Epithelial cell of prostate (primary cell): ENCODE data around the gene NDUFS7.

Source experiments
- DNase-seq: peaks from one replicate; pipeline ENCODE4 v3.0.0-alpha.2; 2011; ENCODE audit warnings: low read depth, low spot score
- H3K27ac ChIP-seq: fragments of 450-650 bp; 2 replicates; pipeline ENCODE4 v1.5.1; 2017; ENCODE audit warnings: mild to moderate bottlenecking

NDUFS7 gene

DNA sequence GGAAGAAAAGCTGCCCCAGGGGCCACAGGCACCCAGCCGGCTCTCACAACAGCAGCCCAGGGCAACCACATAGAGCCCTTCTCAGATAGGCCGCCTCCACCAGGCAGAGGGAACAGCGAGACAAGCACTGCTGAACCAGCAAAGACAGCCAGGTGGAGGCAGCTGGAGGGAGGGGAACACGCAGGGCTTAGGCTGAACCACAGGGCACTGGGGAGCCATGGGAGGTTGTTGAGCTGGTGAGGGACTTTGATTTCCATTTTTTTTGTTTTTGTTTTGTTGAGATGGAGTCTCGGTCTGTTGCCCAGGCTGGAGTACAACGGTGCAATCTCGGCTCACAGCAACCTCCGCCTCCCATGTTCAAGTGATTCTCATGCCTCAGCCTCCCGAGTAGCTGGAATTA, 14.1 kb downstream of the NDUFS7 start:
- no peak for DNase-seq
- H3K27ac ChIP-seq, result no peak overlapping the region

DNA sequence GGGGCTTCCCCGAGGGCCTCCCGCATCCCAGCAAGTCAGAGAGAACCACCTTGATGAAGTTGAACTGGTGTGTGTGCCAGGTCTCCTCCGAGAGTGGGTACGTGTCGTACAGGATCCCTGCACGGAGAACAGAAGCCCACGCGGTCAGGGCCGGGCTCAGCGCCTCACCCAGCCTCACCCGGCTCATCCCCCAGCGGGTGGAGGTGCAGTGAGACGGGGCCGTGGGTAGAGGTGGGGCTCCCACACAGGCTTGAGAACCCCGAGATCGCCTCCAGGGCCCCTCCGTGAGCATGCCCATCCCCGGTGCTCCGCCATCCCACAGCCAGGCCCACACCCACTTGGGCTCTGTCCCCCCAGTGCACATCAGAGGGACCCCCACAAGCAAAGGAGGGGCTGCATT, 15.4 kb downstream of the NDUFS7 start:
- no peak for DNase-seq
- H3K27ac ChIP-seq, result no peak overlapping the region

- no peak for DNase-seq
- H3K27ac ChIP-seq, result no peak overlapping the region
These were observed 16.0 kb downstream of the NDUFS7 start for GRCh38 chr19:1399745-1400144.

GRCh38 chr19:1400281-1401137, 16.8 kb downstream of the NDUFS7 start:
- H3K27ac ChIP-seq, result no peak overlapping the region
- no peak for DNase-seq

GRCh38 chr19:1401138-1401888, 17.6 kb downstream of the NDUFS7 start, which contains the start of gene GAMT:
TSS of gene GAMT (minus strand) at chr19:1401542. CDS start at chr19:1401476, 66 bp downstream.
- no peak for DNase-seq

GRCh38 chr19:1401889-1402217, 18.1 kb downstream of the NDUFS7 start:
- DNase-seq, result no peak
- H3K27ac ChIP-seq, result no peak overlapping the region

More at GRCh38 chr19:1401138-1401888, 17.6 kb downstream of the NDUFS7 start, which contains the start of gene GAMT:
- H3K27ac ChIP-seq, result no peak within 1 kb of the TSS

DNA sequence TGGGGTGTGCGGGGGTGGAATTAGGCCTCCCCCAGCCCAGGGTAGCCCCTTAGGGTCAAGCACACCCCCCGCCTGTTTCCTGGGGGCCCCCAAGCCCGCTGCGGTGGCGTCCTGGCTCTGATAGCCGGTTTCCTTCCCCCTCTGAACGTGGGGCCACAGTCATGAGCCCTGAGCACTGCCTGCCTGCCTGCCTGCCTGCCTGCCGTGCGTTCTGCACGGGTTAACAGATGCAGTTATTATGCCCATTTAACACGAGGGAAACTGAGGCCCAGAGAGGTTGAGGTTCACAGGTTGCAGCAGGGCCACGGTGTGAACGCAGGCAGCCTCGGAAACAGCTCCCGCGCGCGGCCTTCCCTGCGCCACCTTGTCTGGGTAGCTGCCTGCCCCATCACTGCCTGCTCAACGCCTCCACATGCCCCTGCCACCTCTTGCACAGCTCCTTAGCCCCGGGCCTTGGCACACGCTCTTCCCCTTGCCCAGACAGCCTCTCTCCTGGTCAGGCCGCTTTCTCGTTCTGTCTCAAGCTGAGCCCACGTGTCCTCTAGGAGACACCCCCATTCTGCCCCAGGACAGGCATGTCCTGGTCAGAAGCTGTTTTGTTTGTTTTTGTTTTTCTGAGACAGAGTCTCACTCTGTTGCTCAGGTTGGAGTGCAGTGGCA, 18.8 kb downstream of the NDUFS7 start:
- DNase-seq, result no peak
- H3K27ac ChIP-seq, result peak overlapping the region; percentile 49

- peak; percentile 92 for DNase-seq
- peak overlapping the region; percentile 81 for H3K27ac ChIP-seq
These were observed 23.2 kb downstream of the NDUFS7 start for GRCh38 chr19:1406774-1407527.

DNA sequence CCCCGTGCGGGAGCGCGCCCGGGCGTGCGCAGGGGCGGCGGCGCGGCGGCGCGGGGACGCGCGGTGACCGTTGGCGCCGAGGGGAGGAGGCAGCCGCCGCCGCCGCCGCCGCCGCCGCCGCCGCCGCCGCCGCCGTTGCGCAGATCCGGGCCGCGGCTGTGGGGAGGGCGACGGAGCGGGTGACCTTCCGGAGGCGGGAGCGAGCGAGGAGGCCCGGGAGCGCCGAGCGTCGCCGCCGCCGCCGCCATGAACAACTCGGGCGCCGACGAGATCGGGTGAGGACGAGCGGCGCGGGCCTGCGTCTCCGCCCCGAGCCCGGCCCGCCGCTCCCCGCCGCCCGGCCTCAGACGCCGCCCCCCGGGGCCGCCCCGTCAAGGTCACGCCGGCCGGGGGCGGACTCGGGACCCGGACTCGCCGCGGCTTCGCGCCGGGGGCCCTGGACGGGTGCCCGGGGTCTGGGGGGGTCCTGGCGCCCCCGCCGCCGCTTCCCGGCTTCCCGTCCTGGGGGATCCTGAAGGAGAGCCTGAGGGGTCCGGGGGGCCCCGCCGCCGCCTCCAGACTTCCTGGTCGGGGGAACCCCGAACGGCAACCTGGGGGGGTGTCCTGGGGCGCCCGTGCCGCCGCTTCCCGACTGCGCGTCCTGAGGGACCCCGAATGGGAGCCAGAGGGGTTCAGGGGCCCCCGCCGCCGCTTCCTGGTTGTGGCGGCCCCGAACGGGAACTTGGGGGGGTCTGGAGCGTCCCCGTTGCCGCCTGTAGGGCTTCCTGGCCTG, 24.0 kb downstream of the NDUFS7 start, which contains the start of gene DAZAP1:
Gene DAZAP1 (plus strand): TSS at position 59 of the 772 bp plus-strand sequence. CDS start 188 bp downstream, at position 247.
- no peak for DNase-seq
- H3K27ac ChIP-seq, result peak within 1 kb of the TSS; percentile 81

- DNase-seq, result no peak
- H3K27ac ChIP-seq, result peak overlapping the region; percentile 81
These were observed 24.8 kb downstream of the NDUFS7 start for GRCh38 chr19:1408300-1409203.

DNA sequence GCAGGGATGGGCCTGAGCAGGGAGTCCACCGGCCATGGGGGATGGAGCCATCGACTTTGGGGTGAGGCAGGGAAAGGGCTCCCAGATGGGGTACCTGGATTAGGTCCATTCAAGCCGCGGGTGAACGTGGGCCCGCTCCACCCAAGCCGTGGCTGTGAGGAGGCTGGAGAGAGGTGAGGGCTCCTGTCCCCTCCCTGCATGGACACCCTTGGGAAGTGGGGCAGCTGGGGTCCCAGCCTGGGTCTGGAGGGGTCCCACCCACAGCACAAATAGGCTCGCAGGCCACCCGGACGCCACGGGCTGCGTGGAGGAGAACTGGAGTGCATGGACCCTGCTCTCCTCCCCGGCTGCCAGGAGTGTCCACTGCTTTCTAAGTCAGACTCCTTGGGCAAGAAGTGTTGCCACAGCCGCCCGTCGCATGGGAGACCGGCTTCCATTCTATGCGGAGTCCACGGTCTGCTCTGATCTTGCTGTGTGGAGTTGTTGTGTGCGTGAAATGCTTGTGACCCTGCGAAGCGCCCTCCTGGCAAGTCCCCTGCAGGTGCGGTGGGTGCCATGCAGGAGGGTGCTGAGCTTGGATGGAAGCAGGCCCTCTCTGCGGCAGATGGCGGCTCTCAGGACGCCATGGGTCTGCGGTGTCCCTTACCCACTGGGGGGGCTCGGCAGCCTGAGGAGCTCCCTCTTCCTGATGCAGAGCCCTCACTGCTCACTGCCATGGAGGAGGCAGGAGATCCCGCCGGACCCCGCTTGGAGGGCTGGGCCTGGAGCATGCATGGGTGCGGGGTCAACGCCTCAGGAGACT, 25.7 kb downstream of the NDUFS7 start:
- no peak for DNase-seq

GRCh38 chr19:1410136-1410786, 26.6 kb downstream of the NDUFS7 start:
- H3K27ac ChIP-seq, result peak overlapping the region; percentile 15
- no peak for DNase-seq

More for the DNA sequence above, 25.7 kb downstream of the NDUFS7 start:
- H3K27ac ChIP-seq, result peak overlapping the region; percentile 81

GRCh38 chr19:1410789-1411188, 27.1 kb downstream of the NDUFS7 start:
- peak overlapping the region; percentile 15 for H3K27ac ChIP-seq
- DNase-seq, result no peak

DNA sequence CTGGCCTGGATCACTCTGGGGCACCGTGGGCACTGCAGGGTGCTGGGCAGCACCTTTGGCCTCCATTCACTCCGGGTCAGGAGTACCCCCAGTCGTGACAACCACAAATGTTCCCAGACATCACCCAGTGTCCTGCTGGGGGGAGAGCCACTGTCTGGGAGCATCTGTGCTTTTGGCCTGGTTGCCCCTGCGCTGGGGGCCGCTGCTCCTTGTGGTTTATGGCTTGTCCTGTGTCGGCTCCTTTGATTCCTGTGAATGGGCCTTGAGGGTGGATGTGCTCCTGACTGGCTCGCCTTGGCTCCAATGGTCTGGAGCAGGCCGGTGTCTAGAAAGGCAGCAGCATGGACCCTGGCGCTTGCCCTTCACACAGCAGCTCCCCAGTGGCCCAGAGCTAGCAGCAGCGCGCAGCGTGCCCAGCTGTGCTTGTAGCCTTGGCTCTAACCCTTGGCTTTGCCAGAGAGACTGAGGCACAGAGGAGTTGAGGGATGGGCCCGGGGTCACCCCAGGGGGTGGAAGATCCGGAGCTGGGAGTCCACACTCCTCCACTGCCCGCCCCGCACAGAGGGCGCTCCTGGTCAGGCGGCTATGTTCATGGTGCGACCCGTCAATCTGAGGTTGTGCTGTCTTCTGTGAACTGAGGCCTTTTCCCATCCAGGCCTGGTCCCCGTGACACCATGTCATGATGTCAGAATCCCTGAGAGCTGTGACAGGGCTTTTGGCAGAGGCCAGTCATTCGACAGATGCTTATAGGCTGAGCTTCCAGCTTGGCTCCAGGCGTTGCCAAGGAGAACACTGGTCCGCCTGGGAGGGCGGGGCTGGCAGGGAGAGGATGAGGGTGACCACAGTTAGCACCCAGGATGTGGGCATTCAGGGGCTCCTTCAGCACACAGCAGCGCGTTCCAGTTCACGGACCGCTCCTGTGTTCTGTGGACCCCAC, 27.8 kb downstream of the NDUFS7 start:
- H3K27ac ChIP-seq, result no peak overlapping the region

DNA sequence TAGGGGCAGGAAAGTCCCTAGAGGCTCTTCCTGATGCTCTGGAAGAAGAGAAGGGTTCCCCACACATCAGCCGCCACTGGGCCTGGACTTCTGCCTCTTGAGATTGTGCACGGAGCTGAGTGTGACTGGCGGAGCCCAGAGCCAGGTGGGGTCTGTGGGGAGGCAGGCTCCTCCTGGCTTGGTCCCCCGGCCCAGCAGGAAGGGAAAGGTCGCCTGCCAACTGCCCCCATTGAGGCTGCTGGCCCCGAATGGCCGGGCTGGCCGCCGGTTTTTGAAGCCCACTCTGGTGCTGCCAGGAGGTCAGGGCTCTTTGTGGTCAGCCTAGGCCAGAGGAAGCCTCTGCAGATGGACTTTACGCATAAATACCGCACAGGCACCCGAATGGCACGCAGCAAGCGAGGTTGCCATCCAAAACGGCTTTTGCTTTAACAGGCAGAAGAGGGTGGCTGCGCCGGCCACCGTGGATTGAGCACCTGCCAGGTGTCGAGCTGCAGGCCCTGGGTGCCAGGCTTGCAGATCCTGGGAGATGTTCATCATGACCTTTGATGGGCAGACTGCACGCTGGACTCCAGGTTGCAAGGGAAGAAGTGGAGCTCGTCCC, 28.7 kb downstream of the NDUFS7 start:
- H3K27ac ChIP-seq, result no peak overlapping the region

More for the DNA sequence above, 27.8 kb downstream of the NDUFS7 start:
- no peak for DNase-seq

More for the DNA sequence above, 28.7 kb downstream of the NDUFS7 start:
- no peak for DNase-seq
